ENCODE results near the gene POU2AF1.

DNA sequence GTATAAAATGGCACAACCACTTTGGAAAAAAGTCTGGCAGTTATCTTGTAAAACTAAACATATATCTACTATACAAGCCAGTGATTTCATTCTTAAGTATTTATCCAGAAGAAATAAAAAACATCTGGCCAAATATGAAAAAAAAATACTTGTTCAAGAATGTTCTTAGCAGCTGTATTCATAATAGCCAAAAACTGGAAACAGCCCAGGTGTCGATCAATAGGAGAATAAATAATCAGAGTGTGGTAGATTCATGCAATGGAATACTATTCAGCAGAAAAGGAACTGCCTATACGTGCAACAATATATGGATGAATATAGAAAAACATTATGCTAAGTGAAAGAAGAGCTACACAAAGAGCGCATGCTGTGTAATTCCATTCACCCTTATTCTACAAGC lies 36.7 kb downstream of the POU2AF1 start:
- TF ChIP-seq, protein P1, sequence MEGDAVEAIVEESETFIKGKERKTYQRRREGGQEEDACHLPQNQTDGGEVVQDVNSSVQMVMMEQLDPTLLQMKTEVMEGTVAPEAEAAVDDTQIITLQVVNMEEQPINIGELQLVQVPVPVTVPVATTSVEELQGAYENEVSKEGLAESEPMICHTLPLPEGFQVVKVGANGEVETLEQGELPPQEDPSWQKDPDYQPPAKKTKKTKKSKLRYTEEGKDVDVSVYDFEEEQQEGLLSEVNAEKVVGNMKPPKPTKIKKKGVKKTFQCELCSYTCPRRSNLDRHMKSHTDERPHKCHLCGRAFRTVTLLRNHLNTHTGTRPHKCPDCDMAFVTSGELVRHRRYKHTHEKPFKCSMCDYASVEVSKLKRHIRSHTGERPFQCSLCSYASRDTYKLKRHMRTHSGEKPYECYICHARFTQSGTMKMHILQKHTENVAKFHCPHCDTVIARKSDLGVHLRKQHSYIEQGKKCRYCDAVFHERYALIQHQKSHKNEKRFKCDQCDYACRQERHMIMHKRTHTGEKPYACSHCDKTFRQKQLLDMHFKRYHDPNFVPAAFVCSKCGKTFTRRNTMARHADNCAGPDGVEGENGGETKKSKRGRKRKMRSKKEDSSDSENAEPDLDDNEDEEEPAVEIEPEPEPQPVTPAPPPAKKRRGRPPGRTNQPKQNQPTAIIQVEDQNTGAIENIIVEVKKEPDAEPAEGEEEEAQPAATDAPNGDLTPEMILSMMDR (IDR thresholded peaks at IDR 0.05) = no peak
- TF ChIP-seq POLR2A (IDR thresholded peaks at IDR 0.05) = no peak

Data from tibial nerve (tissue), 3 donors.